Transverse colon (tissue), 4 donors: ENCODE results near the gene TMPRSS9. TPM values are rescaled to one million over a fixed set of nuclear protein-coding genes. Genes with fewer than 3 reads are reported as not detected.

Experiments used
- DNase-seq: peaks from one replicate; pipeline ENCODE4 v3.0.0-alpha.2; 2019
- H3K27ac ChIP-seq, 4 donors: fragments of 200-600 bp; sonication (generic); 2 replicates each; pipeline ENCODE4 v1.5.1; 2016 to 2018; ENCODE audit warnings: inconsistent platforms in 4 of 4
- H3K27me3 ChIP-seq: fragments of 200-600 bp; sonication (generic); 2 replicates; pipeline ENCODE4 v1.5.1; 2017; ENCODE audit warnings: inconsistent platforms
- H3K36me3 ChIP-seq, 4 donors: fragments of 200-600 bp; sonication (generic); 2 replicates each; pipeline ENCODE4 v1.5.1; 2017 to 2019; ENCODE audit warnings: inconsistent platforms in 4 of 4
- H3K4me1 ChIP-seq, 4 donors: fragments of 200-600 bp; sonication (generic); 2 replicates each; pipeline ENCODE4 v1.5.1; 2017 to 2020; ENCODE audit warnings: inconsistent platforms in 4 of 4
- H3K4me3 ChIP-seq, 4 donors: fragments of 200-600 bp; sonication (generic); 1 replicate in 1 of 4; 2 replicates in 3 of 4; pipeline versions ENCODE4 v1.5.1 to v1.6.1; 2017 to 2019; ENCODE audit warnings: inconsistent platforms in 4 of 4
- H3K9me3 ChIP-seq, 2 donors: fragments of 200-600 bp; sonication (generic); 2 replicates each; pipeline ENCODE4 v1.5.1; 2017 to 2019; ENCODE audit warnings: inconsistent platforms in 2 of 2
- CTCF ChIP-seq, 5 experiments: fragments of 200-600 bp in 3 of 5; fragments of 450-650 bp in 2 of 5; sonication (generic) in 3 of 5; IDR thresholded peaks; 1 replicate in 2 of 5; 2 replicates in 3 of 5; pipeline ENCODE4 v1.5.1; 2016 to 2017; ENCODE audit warnings: antibody characterized with exemption in 5 of 5, inconsistent platforms in 3 of 5, mild to moderate bottlenecking in 2 of 5, moderate library complexity in 1 of 5
- EP300 ChIP-seq: sonication (generic); formaldehyde crosslinking; IDR thresholded peaks from one replicate; pipeline ENCODE4 v1.6.1; 2017; ENCODE audit warnings: antibody characterized with exemption, low read depth
- POLR2A ChIP-seq: fragments of 450-650 bp; IDR thresholded peaks from one replicate; pipeline ENCODE4 v1.6.1; 2016; ENCODE audit warnings: antibody characterized with exemption, mild to moderate bottlenecking, moderate library complexity
- POLR2AphosphoS5 ChIP-seq, 3 donors: sonication (generic); formaldehyde crosslinking; IDR thresholded peaks; one replicate each; pipeline ENCODE4 v1.6.1; 2016; ENCODE audit warnings: antibody characterized with exemption in 3 of 3
- WGBS, 2 donors: methylation state at CpG; one replicate each; pipeline ENCODE4 v1.1.5; 2018; ENCODE audit warnings: low coverage in 1 of 2; 5-methylcytosine and 5-hydroxymethylcytosine counted together
- in situ Hi-C, 4 donors: fragments of 200-750 bp; cut with MboI; loops; one replicate each; pipeline versions ENCODE4 v1.15.0 to v1.15.1; 2017; ENCODE audit warnings: low sequenced_read_pairs in 3 of 4, low pct_ligation_motif_present in 1 of 4, low pct_unique_long_range_greater_than_20kb in 1 of 4
- intact Hi-C: fragments of 100-400 bp; cut with DNase I; formaldehyde crosslinking; loops from one replicate; pipeline ENCODE4 v1.15.1; 2023; ENCODE audit warnings: low total_unique reads
- total RNA-seq, 4 donors: library from RNA; depleted of rRNA; stranded (reverse); fragments of >200 nt; gene quantifications; one replicate each; pipeline ENCODE4 v1.1.0, GENCODE V29; 2016

TMPRSS9 gene
- total RNA-seq, 4 donors from 2014 or later = 0.27 TPM; not detected in 3

- Histone ChIP-seq H3K9me3 (peaks cover 0 to 2% of the 10 kb centered on the region in 2 donors), H3K27me3 (peaks cover 21% of the 10 kb centered on the region), H3K4me3 (no peak overlapping the region), H3K27ac (no peak overlapping the region), H3K4me1 (no peaks in the 10 kb centered on the region), H3K36me3 (no peaks in the 10 kb centered on the region)
- intact Hi-C loops = no loop called here
- in situ Hi-C loops = loop anchor here in 2 of 4 donors (25.0 kb wide), 1 partner anchor 88 kb away; the partner anchor contains the start of gene PEAK3 (in 2 of the 2)
- no peak for TF ChIP-seq POLR2AphosphoS5 (IDR thresholded peaks at IDR 0.05)
- TF ChIP-seq CTCF (IDR thresholded peaks at IDR 0.05) = no peak
- no peak for TF ChIP-seq EP300
- TF ChIP-seq POLR2A = no peak
- WGBS, 2 donors = 70 to 100% methylated on average over 1 to 6 of the region's 7 CpGs
- no peak for DNase-seq
These were observed 15.5 kb downstream of the TMPRSS9 start for GRCh38 chr19:2375353-2376121.

GRCh38 chr19:2376784-2377519 is 16.9 kb downstream of the TMPRSS9 start:
- in situ Hi-C loops = loop anchor here in 2 of 4 donors (25.0 kb wide), 1 partner anchor 90 kb away; the partner anchor contains the start of gene PEAK3 (in 2 of the 2)
- 73% methylated on average over 15 of the region's 15 CpGs; no CpG with 5 or more reads in 1 of the 2 donors for WGBS, 2 donors
- H3K36me3 ChIP-seq = no peaks in the 10 kb centered on the region
- no peak for DNase-seq
- intact Hi-C loops = no loop called here
- H3K27ac ChIP-seq = no peak overlapping the region
- TF ChIP-seq POLR2AphosphoS5 (IDR thresholded peaks at IDR 0.05) (no peak), POLR2A (no peak), CTCF (IDR thresholded peaks at IDR 0.05) (no peak), EP300 (no peak)
- H3K9me3 ChIP-seq = peaks cover 0 to 6% of the 10 kb centered on the region in 2 donors
- peaks cover 13% of the 10 kb centered on the region for H3K27me3 ChIP-seq
- H3K4me1 ChIP-seq = no peaks in the 10 kb centered on the region
- H3K4me3 ChIP-seq = no peak overlapping the region

- no peak overlapping the region for H3K4me3 ChIP-seq
- no peak for TF ChIP-seq POLR2A
- no peak for TF ChIP-seq EP300
- TF ChIP-seq POLR2AphosphoS5 (IDR thresholded peaks at IDR 0.05) = no peak
- no peak for TF ChIP-seq CTCF (IDR thresholded peaks at IDR 0.05)
- no peaks in the 10 kb centered on the region for H3K36me3 ChIP-seq
- peaks cover 0 to 8% (median under 1%) of the 10 kb centered on the region in 4 donors for H3K4me1 ChIP-seq
- 33 to 86% methylated on average over 1 to 2 of the region's 2 CpGs for WGBS, 2 donors
- no peak for DNase-seq
- H3K27me3 ChIP-seq = peaks cover 10% of the 10 kb centered on the region
- no peak overlapping the region for H3K27ac ChIP-seq
- intact Hi-C loops = no loop called here
- in situ Hi-C loops = loop anchor here in 2 of 4 donors (25.0 kb wide), 1 partner anchor 93 kb away; the partner anchor contains the start of gene PEAK3 (in 2 of the 2)
- H3K9me3 ChIP-seq = peaks cover 0 to 6% of the 10 kb centered on the region in 2 donors
These were observed 20.5 kb downstream of the TMPRSS9 start for GRCh38 chr19:2380567-2380966.
